ENCODE data around the gene CYP2J2. TPM values are rescaled to one million over a fixed set of nuclear protein-coding genes. Genes with fewer than 3 reads are reported as not detected.

CYP2J2 gene
- total and polyA plus RNA-seq, 2 experiments from 2014 or later: not detected

GRCh38 chr1:59908682-59909081, 17.9 kb downstream of the CYP2J2 start:
- no peak for TF ChIP-seq EZH2 (IDR thresholded peaks at IDR 0.05; ENCODE audit: insufficient read depth, poor library complexity, severe bottlenecking)
- no peak for TF ChIP-seq EZH2phosphoT487 (IDR thresholded peaks at IDR 0.05; ENCODE audit: insufficient read depth, low read depth)
- H3K27me3 ChIP-seq (replicated peaks; ENCODE audit: insufficient read depth): no peaks in the 10 kb centered on the region; the same call in none of the 2 replicates
- H3K4me2 ChIP-seq (ENCODE audit: unreplicated experiment): no peak overlapping the region
- H3K9me3 ChIP-seq (ENCODE audit: low read depth): no peaks in the 10 kb centered on the region
- H4K20me1 ChIP-seq (ENCODE audit: insufficient read depth): no peaks in the 10 kb centered on the region
- H3K36me3 ChIP-seq (ENCODE audit: low read depth): no peaks in the 10 kb centered on the region
- no peaks in the 10 kb centered on the region for H3K4me1 ChIP-seq (ENCODE audit: insufficient read depth)
- no peak overlapping the region for H3K27ac ChIP-seq
- no peaks in the 10 kb centered on the region for H3K79me2 ChIP-seq (ENCODE audit: insufficient read depth)
- 91 to 94% methylated on average over 2 of the region's 2 CpGs for WGBS, 2 experiments (ENCODE audit: low coverage in 1 of 2, low lambda C conversion rate in 2 of 2, missing lambda C conversion rate in 2 of 2)
- in situ Hi-C loops (cut with MboI): no loop called here
- no peaks in the 10 kb centered on the region for H3K9me2 ChIP-seq (ENCODE audit: insufficient read depth)
- no peaks in the 10 kb centered on the region for H3F3A ChIP-seq (ENCODE audit: insufficient read depth)
- H2AFZ ChIP-seq: no peak overlapping the region
- H3K4me3 ChIP-seq: no peak overlapping the region
- H3K9ac ChIP-seq: no peak overlapping the region
- DNase-seq: no peak

DNA sequence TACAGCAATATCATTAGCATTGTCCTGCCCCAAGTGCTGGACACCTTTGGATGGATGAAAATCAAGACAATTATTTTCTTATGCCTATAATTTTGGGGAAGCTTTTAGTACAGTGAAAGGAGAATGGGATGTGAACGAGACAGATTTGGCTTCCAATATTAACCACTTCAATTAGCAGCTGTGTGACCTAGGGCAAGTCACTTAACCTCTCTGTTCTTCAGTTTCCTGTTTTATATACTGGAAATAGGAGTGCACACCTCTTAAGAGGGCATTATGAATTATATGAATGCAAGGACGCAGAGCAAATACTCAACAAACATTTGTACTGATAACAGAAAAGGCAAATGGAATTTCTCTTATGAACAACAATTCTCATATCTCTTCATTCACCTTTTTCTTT, 18.5 kb downstream of the CYP2J2 start:
- Histone ChIP-seq H2AFZ (no peak overlapping the region), H3K36me3 (ENCODE audit: low read depth) (no peaks in the 10 kb centered on the region), H3K4me3 (no peak overlapping the region), H3K4me2 (ENCODE audit: unreplicated experiment) (no peak overlapping the region), H3K27me3 (replicated peaks; ENCODE audit: insufficient read depth) (no peaks in the 10 kb centered on the region; the same call in none of the 2 replicates), H3K9me2 (ENCODE audit: insufficient read depth) (no peaks in the 10 kb centered on the region), H3K9ac (no peak overlapping the region), H3K27ac (no peak overlapping the region), H3K4me1 (ENCODE audit: insufficient read depth) (no peaks in the 10 kb centered on the region), H3K9me3 (ENCODE audit: low read depth) (no peaks in the 10 kb centered on the region), H3F3A (ENCODE audit: insufficient read depth) (no peaks in the 10 kb centered on the region), H4K20me1 (ENCODE audit: insufficient read depth) (no peaks in the 10 kb centered on the region), H3K79me2 (ENCODE audit: insufficient read depth) (no peaks in the 10 kb centered on the region)
- TF ChIP-seq EZH2 (IDR thresholded peaks at IDR 0.05; ENCODE audit: insufficient read depth, poor library complexity, severe bottlenecking) (no peak), EZH2phosphoT487 (IDR thresholded peaks at IDR 0.05; ENCODE audit: insufficient read depth, low read depth) (no peak)
- no peak for DNase-seq
- WGBS, 2 experiments (ENCODE audit: low coverage in 1 of 2, low lambda C conversion rate in 2 of 2, missing lambda C conversion rate in 2 of 2): 57 to 63% methylated on average over 2 of the region's 2 CpGs
- in situ Hi-C loops (cut with MboI): no loop called here

DNA sequence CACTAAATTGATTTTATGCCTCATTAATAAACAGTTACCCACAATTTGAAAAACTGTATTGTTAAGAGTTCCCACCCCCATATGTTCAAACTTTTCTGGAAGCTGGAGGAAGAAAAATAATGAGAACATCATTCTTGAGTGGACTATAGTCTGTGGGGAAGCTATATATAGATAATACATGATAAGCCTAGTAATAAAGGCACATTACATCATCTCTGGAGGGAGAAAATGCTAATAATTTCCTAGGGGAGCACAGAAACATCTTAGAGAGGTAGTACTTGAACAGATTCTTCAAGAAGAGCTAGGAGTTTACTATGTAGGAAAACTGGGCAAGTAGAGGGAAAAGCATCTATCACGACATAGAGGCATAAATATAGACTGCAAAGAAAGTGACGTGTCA, 19.6 kb downstream of the CYP2J2 start:
- Histone ChIP-seq H3K9me3 (ENCODE audit: low read depth) (no peaks in the 10 kb centered on the region), H3K27me3 (replicated peaks; ENCODE audit: insufficient read depth) (no peaks in the 10 kb centered on the region; the same call in 1 of the 2 replicates), H3K79me2 (ENCODE audit: insufficient read depth) (no peaks in the 10 kb centered on the region), H3K9ac (no peak overlapping the region), H3K4me2 (ENCODE audit: unreplicated experiment) (no peak overlapping the region), H3K4me1 (ENCODE audit: insufficient read depth) (no peaks in the 10 kb centered on the region), H4K20me1 (ENCODE audit: insufficient read depth) (no peaks in the 10 kb centered on the region), H3K9me2 (ENCODE audit: insufficient read depth) (no peaks in the 10 kb centered on the region), H3K36me3 (ENCODE audit: low read depth) (no peaks in the 10 kb centered on the region), H2AFZ (no peak overlapping the region), H3K4me3 (no peak overlapping the region), H3K27ac (no peak overlapping the region), H3F3A (ENCODE audit: insufficient read depth) (no peaks in the 10 kb centered on the region)
- in situ Hi-C loops (cut with MboI): no loop called here
- 28 to 45% methylated on average over 2 of the region's 2 CpGs for WGBS, 2 experiments (ENCODE audit: low coverage in 1 of 2, low lambda C conversion rate in 2 of 2, missing lambda C conversion rate in 2 of 2)
- no peak for DNase-seq
- TF ChIP-seq EZH2phosphoT487 (IDR thresholded peaks at IDR 0.05; ENCODE audit: insufficient read depth, low read depth): no peak
- no peak for TF ChIP-seq EZH2 (IDR thresholded peaks at IDR 0.05; ENCODE audit: insufficient read depth, poor library complexity, severe bottlenecking)

- no peak overlapping the region for H2AFZ ChIP-seq
- no peak for TF ChIP-seq EZH2 (IDR thresholded peaks at IDR 0.05; ENCODE audit: insufficient read depth, poor library complexity, severe bottlenecking)
- no peak for TF ChIP-seq EZH2phosphoT487 (IDR thresholded peaks at IDR 0.05; ENCODE audit: insufficient read depth, low read depth)
- H3K4me3 ChIP-seq: no peak overlapping the region
- H3K4me1 ChIP-seq (ENCODE audit: insufficient read depth): no peaks in the 10 kb centered on the region
- WGBS, 2 experiments (ENCODE audit: low coverage in 1 of 2, low lambda C conversion rate in 2 of 2, missing lambda C conversion rate in 2 of 2): 34 to 35% methylated on average over 9 of the region's 9 CpGs
- peak; percentile 29 for DNase-seq
- in situ Hi-C loops (cut with MboI): no loop called here
- no peaks in the 10 kb centered on the region for H3K9me2 ChIP-seq (ENCODE audit: insufficient read depth)
- no peaks in the 10 kb centered on the region for H3K9me3 ChIP-seq (ENCODE audit: low read depth)
- H3K4me2 ChIP-seq (ENCODE audit: unreplicated experiment): no peak overlapping the region
- H3K27ac ChIP-seq: no peak overlapping the region
- H4K20me1 ChIP-seq (ENCODE audit: insufficient read depth): no peaks in the 10 kb centered on the region
- no peaks in the 10 kb centered on the region; the same call in 1 of the 2 replicates for H3K27me3 ChIP-seq (replicated peaks; ENCODE audit: insufficient read depth)
- H3K79me2 ChIP-seq (ENCODE audit: insufficient read depth): no peaks in the 10 kb centered on the region
- H3F3A ChIP-seq (ENCODE audit: insufficient read depth): no peaks in the 10 kb centered on the region
- no peak overlapping the region for H3K9ac ChIP-seq
- no peaks in the 10 kb centered on the region for H3K36me3 ChIP-seq (ENCODE audit: low read depth)
Observed at GRCh38 chr1:59903141-59903754, 23.3 kb downstream of the CYP2J2 start.

Measured in GM23248 (cell line).